ENCODE data around the gene TRPM3.

TRPM3 gene

GRCh38 chr9:70988551-70988950 lies 132.9 kb downstream of the TRPM3 start:
- no peak for DNase-seq (ENCODE audit: low spot score)
- in situ Hi-C loops (cut with MboI; ENCODE audit: low sequenced_read_pairs, unreplicated experiment): no loop called here
- no peak for TF ChIP-seq CTCF (IDR thresholded peaks at IDR 0.05; ENCODE audit: borderline replicate concordance, control extremely low read depth, extremely low read depth, insufficient read depth, missing control alignments)

DNA sequence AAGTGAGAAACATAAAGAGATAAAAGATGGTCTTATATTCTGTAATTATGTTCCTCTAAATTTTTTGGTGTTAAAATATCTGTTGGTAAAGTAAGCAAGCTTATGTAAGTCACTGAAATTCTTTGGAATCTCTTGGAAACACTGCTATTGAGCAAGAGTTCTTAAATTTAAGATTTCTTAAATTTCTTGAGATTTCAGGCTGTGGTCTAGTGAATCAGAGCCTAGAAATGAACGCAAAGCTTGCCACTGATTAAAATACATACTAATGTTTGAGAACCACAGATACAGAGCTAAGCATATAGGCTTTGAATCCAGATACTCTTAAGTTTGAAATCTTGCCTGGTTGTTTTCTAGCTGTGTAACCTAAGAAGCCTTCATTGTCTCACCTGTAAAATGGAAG lies 133.4 kb downstream of the TRPM3 start:
- TF ChIP-seq CTCF (IDR thresholded peaks at IDR 0.05; ENCODE audit: borderline replicate concordance, control extremely low read depth, extremely low read depth, insufficient read depth, missing control alignments): no peak
- in situ Hi-C loops (cut with MboI; ENCODE audit: low sequenced_read_pairs, unreplicated experiment): no loop called here
- no peak for DNase-seq (ENCODE audit: low spot score)

DNA sequence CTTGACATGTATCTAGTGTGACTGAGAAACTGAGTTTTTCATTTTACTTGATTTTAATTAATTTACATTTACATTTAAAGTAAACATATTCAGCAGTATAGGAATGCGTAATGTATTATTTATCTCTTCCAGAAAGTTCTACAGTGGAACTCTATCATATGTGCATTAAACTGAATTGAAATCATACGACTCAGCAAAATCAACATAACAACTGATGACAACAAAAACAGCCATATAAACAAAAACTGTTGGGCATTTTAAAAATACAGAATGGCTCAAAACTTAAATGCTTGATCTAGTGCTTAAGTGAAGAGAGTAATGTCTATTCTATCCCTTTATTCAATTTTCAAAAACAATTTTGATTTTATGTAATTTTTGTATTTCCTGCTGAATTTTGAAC lies 134.4 kb downstream of the TRPM3 start:
- no peak for TF ChIP-seq CTCF (IDR thresholded peaks at IDR 0.05; ENCODE audit: borderline replicate concordance, control extremely low read depth, extremely low read depth, insufficient read depth, missing control alignments)
- no peak for DNase-seq (ENCODE audit: low spot score)
- in situ Hi-C loops (cut with MboI; ENCODE audit: low sequenced_read_pairs, unreplicated experiment): no loop called here

- in situ Hi-C loops (cut with MboI; ENCODE audit: low sequenced_read_pairs, unreplicated experiment): no loop called here
- no peak for TF ChIP-seq CTCF (IDR thresholded peaks at IDR 0.05; ENCODE audit: borderline replicate concordance, control extremely low read depth, extremely low read depth, insufficient read depth, missing control alignments)
- no peak for DNase-seq (ENCODE audit: low spot score)
Measured at GRCh38 chr9:70983723-70984295, 137.6 kb downstream of the TRPM3 start.

GRCh38 chr9:70981312-70981711 lies 140.1 kb downstream of the TRPM3 start:
- TF ChIP-seq CTCF (IDR thresholded peaks at IDR 0.05; ENCODE audit: borderline replicate concordance, control extremely low read depth, extremely low read depth, insufficient read depth, missing control alignments): no peak
- no peak for DNase-seq (ENCODE audit: low spot score)
- in situ Hi-C loops (cut with MboI; ENCODE audit: low sequenced_read_pairs, unreplicated experiment): no loop called here

GRCh38 chr9:70979966-70980365 lies 141.5 kb downstream of the TRPM3 start:
- no peak for DNase-seq (ENCODE audit: low spot score)
- no peak for TF ChIP-seq CTCF (IDR thresholded peaks at IDR 0.05; ENCODE audit: borderline replicate concordance, control extremely low read depth, extremely low read depth, insufficient read depth, missing control alignments)
- in situ Hi-C loops (cut with MboI; ENCODE audit: low sequenced_read_pairs, unreplicated experiment): no loop called here

- in situ Hi-C loops (cut with MboI; ENCODE audit: low sequenced_read_pairs, unreplicated experiment): no loop called here
- no peak for DNase-seq (ENCODE audit: low spot score)
- no peak for TF ChIP-seq CTCF (IDR thresholded peaks at IDR 0.05; ENCODE audit: borderline replicate concordance, control extremely low read depth, extremely low read depth, insufficient read depth, missing control alignments)
Measured at GRCh38 chr9:70978085-70978484, 143.3 kb downstream of the TRPM3 start.

Data from GM13976 (cell line).